Left ventricle myocardium inferior (tissue), 1 donor: ENCODE data around the gene TMEM80. TPM values are rescaled to one million over a fixed set of nuclear protein-coding genes. Genes with fewer than 3 reads are reported as not detected.
"Not testable (repeated sequence)": the region's sequence is repeated elsewhere in the genome, so short reads cannot be mapped to it uniquely, and the experiment has no call there.

ENCODE experiments used
- DNase-seq: peaks from one replicate; pipeline ENCODE4 v3.0.0-alpha.2; 2020
- H3K27ac ChIP-seq: fragments of 200-600 bp; replicated peaks from 2 replicates; pipeline ENCODE4 v1.8.0; 2021
- H3K27me3 ChIP-seq: fragments of 200-600 bp; 2 replicates; pipeline ENCODE4 v1.8.0; 2021; ENCODE audit warnings: low read depth
- H3K36me3 ChIP-seq: fragments of 200-600 bp; 2 replicates; pipeline ENCODE4 v1.8.0; 2021
- H3K4me1 ChIP-seq: fragments of 200-600 bp; 2 replicates; pipeline ENCODE4 v1.8.0; 2021
- H3K4me3 ChIP-seq: fragments of 200-600 bp; 2 replicates; pipeline ENCODE4 v1.8.0; 2021; ENCODE audit warnings: mild to moderate bottlenecking, moderate library complexity
- H3K9me3 ChIP-seq: fragments of 200-600 bp; replicated peaks from 2 replicates; pipeline ENCODE4 v1.8.0; 2021
- CTCF ChIP-seq: fragments of 200-600 bp; IDR thresholded peaks from 2 replicates; pipeline ENCODE4 v1.8.0; 2021; ENCODE audit warnings: antibody characterized with exemption, mild to moderate bottlenecking, borderline replicate concordance
- intact Hi-C: fragments of 100-400 bp; cut with micrococcal nuclease; formaldehyde crosslinking; loops from one replicate; pipeline ENCODE4 v1.11.0; 2022
- total RNA-seq: library from RNA; stranded (reverse); fragmentation: NEBNext Ultra II Directional; extraction: Animal tissue kit (Norgen Biotek cat#: 25700); gene quantifications from one replicate; pipeline ENCODE4 v1.2.1, GENCODE V29; 2021
- donor health status: DM: no; HTN: yes; CAD: no; lungs with severe emphysema.

Gene TMEM80
- total RNA-seq, 1 donor from 2014 or later: 10.3 TPM

- TF ChIP-seq CTCF: no peak
- no peaks in the 10 kb centered on the region for H3K27me3 ChIP-seq
- peaks cover 15% of the 10 kb centered on the region for H3K4me1 ChIP-seq
- peaks cover 70% of the 10 kb centered on the region for H3K36me3 ChIP-seq
- peak overlapping the region; percentile 76 for H3K27ac ChIP-seq
- intact Hi-C loops: no loop called here
- DNase-seq: no peak
- H3K4me3 ChIP-seq: no peak overlapping the region
- H3K9me3 ChIP-seq: no peaks in the 10 kb centered on the region
Observed at GRCh38 chr11:680970-681369, 14.6 kb upstream of the TMEM80 start.

- Histone ChIP-seq H3K4me1 (peaks cover 11% of the 10 kb centered on the region), H3K27ac (no peak overlapping the region), H3K4me3 (no peak overlapping the region), H3K36me3 (peaks cover 80% of the 10 kb centered on the region), H3K9me3 (no peaks in the 10 kb centered on the region), H3K27me3 (no peaks in the 10 kb centered on the region)
- no peak for DNase-seq
- intact Hi-C loops: no loop called here
- TF ChIP-seq CTCF: no peak
Observed at GRCh38 chr11:686451-687243, 9.0 kb upstream of the TMEM80 start.

- no peak overlapping the region for H3K4me3 ChIP-seq
- H3K27me3 ChIP-seq: no peaks in the 10 kb centered on the region
- no peak overlapping the region for H3K27ac ChIP-seq
- peaks cover 69% of the 10 kb centered on the region for H3K36me3 ChIP-seq
- H3K4me1 ChIP-seq: peaks cover 19% of the 10 kb centered on the region
- DNase-seq: no peak
- no peak for TF ChIP-seq CTCF
- intact Hi-C loops: no loop called here
- no peaks in the 10 kb centered on the region for H3K9me3 ChIP-seq
Observed at GRCh38 chr11:687751-688150, 7.9 kb upstream of the TMEM80 start.

- DNase-seq: no peak
- H3K36me3 ChIP-seq: peaks cover 59% of the 10 kb centered on the region
- peaks cover 28% of the 10 kb centered on the region for H3K4me1 ChIP-seq
- H3K9me3 ChIP-seq: no peaks in the 10 kb centered on the region
- TF ChIP-seq CTCF: no peak
- H3K4me3 ChIP-seq: no peak overlapping the region
- intact Hi-C loops: no loop called here
- no peak overlapping the region for H3K27ac ChIP-seq
- no peaks in the 10 kb centered on the region for H3K27me3 ChIP-seq
Observed at GRCh38 chr11:688681-689080, 6.9 kb upstream of the TMEM80 start.

- Histone ChIP-seq H3K27me3 (no peaks in the 10 kb centered on the region), H3K4me1 (peaks cover 37% of the 10 kb centered on the region), H3K27ac (no peak overlapping the region), H3K4me3 (no peak overlapping the region), H3K36me3 (peaks cover 50% of the 10 kb centered on the region), H3K9me3 (no peaks in the 10 kb centered on the region)
- intact Hi-C loops: no loop called here
- no peak for TF ChIP-seq CTCF
- no peak for DNase-seq
Observed at GRCh38 chr11:689625-690024, 6.0 kb upstream of the TMEM80 start.

GRCh38 chr11:690244-690643, 5.4 kb upstream of the TMEM80 start:
- Histone ChIP-seq H3K4me1 (peaks cover 38% of the 10 kb centered on the region), H3K36me3 (peaks cover 44% of the 10 kb centered on the region)
- H3K27me3 ChIP-seq, DNase-seq, H3K27ac ChIP-seq, intact Hi-C loops, H3K9me3 ChIP-seq, H3K4me3 ChIP-seq: not testable (repeated sequence)
